Parathyroid adenoma (tissue), 2 donors: ENCODE data around the gene CD28.

Source experiments
- H2AFZ ChIP-seq: fragments of 300-600 bp; sonication (generic); one replicate; pipeline ENCODE4 v1.7.0; 2017; ENCODE audit warnings: antibody characterized with exemption, mild to moderate bottlenecking
- H3K27ac ChIP-seq: fragments of 300-600 bp; sonication (generic); one replicate; pipeline ENCODE4 v1.7.0; 2017
- H3K27me3 ChIP-seq: fragments of 300-600 bp; sonication (generic); one replicate; pipeline ENCODE4 v1.7.0; 2017; ENCODE audit warnings: low read length; ENCODE audit not compliant: control insufficient read depth, insufficient read depth
- H3K36me3 ChIP-seq: fragments of 300-600 bp; sonication (generic); one replicate; pipeline ENCODE4 v1.7.0; 2017; ENCODE audit warnings: low read length; ENCODE audit not compliant: control insufficient read depth, insufficient read depth
- H3K4me1 ChIP-seq: fragments of 300-600 bp; sonication (generic); one replicate; pipeline ENCODE4 v1.7.0; 2017; ENCODE audit warnings: control low read depth
- H3K4me2 ChIP-seq: fragments of 300-600 bp; sonication (generic); one replicate; pipeline ENCODE4 v1.7.0; 2017; ENCODE audit warnings: low read length
- H3K4me3 ChIP-seq: fragments of 300-600 bp; sonication (generic); one replicate; pipeline ENCODE4 v1.7.0; 2017; ENCODE audit warnings: low read depth, low read length
- H3K79me2 ChIP-seq: fragments of 300-600 bp; sonication (generic); one replicate; pipeline ENCODE4 v1.7.0; 2017; ENCODE audit warnings: control low read depth
- H3K9ac ChIP-seq: fragments of 300-600 bp; sonication (generic); one replicate; pipeline ENCODE4 v1.7.0; 2017; ENCODE audit warnings: mild to moderate bottlenecking
- H3K9me3 ChIP-seq: fragments of 300-600 bp; sonication (generic); one replicate; pipeline ENCODE4 v1.7.0; 2017; ENCODE audit warnings: low read length; ENCODE audit not compliant: control insufficient read depth
- TF ChIP-seq, protein P1 (sequence below): fragments of 300-600 bp; sonication (generic); IDR thresholded peaks from one replicate; pipeline ENCODE4 v1.7.0; 2017; ENCODE audit warnings: antibody characterized with exemption, mild to moderate bottlenecking
- donor health status: primary hyperparathyroidism.

The CD28 gene

DNA sequence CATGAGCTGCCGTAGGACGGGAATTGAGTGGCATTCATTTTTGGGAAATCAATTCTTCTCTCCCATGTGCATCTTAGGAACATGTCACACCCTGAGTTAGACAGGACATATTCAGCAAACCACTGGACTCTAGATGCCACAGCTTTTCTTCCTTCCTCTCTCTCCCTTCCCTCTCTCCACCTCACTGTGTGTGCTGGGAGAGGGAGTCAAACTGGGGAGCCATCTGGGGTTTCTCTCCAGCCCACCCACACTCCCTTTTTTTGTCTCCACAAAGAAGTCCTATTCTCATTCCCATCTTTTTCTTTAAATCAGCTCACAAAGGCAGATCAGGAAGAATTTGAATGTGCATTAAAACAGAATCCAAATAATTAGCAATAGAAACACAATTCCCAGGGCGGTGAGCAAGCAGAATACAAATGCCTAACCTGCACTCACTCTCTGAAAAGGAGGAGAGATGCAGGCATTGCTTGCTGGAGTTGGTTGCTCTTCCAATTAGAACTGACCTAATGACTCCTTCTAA, 15.4 kb downstream of the CD28 start:
- H3K4me3 ChIP-seq: no peak overlapping the region
- no peak overlapping the region for H3K9ac ChIP-seq
- H3K4me2 ChIP-seq: no peak overlapping the region
- H3K79me2 ChIP-seq: no peaks in the 10 kb centered on the region
- H3K9me3 ChIP-seq: no peaks in the 10 kb centered on the region
- TF ChIP-seq, protein P1, sequence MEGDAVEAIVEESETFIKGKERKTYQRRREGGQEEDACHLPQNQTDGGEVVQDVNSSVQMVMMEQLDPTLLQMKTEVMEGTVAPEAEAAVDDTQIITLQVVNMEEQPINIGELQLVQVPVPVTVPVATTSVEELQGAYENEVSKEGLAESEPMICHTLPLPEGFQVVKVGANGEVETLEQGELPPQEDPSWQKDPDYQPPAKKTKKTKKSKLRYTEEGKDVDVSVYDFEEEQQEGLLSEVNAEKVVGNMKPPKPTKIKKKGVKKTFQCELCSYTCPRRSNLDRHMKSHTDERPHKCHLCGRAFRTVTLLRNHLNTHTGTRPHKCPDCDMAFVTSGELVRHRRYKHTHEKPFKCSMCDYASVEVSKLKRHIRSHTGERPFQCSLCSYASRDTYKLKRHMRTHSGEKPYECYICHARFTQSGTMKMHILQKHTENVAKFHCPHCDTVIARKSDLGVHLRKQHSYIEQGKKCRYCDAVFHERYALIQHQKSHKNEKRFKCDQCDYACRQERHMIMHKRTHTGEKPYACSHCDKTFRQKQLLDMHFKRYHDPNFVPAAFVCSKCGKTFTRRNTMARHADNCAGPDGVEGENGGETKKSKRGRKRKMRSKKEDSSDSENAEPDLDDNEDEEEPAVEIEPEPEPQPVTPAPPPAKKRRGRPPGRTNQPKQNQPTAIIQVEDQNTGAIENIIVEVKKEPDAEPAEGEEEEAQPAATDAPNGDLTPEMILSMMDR: no peak
- no peak overlapping the region for H2AFZ ChIP-seq
- peaks cover 5% of the 10 kb centered on the region for H3K4me1 ChIP-seq
- no peak overlapping the region for H3K27ac ChIP-seq
- H3K36me3 ChIP-seq: no peaks in the 10 kb centered on the region
- no peaks in the 10 kb centered on the region for H3K27me3 ChIP-seq

DNA sequence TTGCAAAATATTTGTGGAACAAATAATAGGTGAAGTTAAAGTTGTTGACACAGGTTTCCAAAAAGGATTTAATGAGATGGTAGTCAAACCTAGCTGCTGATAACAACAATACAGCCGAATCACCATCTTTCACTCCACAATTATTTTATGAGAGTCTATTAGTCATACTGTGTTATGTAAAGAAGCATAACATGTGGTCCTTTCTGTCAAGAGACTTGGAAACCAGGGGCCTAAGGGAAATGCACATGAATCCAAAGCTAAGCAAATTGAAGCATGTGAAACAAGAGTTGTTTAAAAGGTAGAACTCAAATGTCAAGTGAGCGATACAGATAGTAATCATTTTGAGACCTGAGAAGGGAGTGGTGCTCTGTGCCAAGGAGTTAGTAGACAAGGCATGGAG, 16.0 kb downstream of the CD28 start:
- H2AFZ ChIP-seq: no peak overlapping the region
- no peaks in the 10 kb centered on the region for H3K79me2 ChIP-seq
- no peaks in the 10 kb centered on the region for H3K9me3 ChIP-seq
- H3K4me2 ChIP-seq: no peak overlapping the region
- no peaks in the 10 kb centered on the region for H3K36me3 ChIP-seq
- TF ChIP-seq, protein P1: no peak
- no peak overlapping the region for H3K9ac ChIP-seq
- no peak overlapping the region for H3K27ac ChIP-seq
- no peaks in the 10 kb centered on the region for H3K27me3 ChIP-seq
- H3K4me1 ChIP-seq: peaks cover 5% of the 10 kb centered on the region
- H3K4me3 ChIP-seq: no peak overlapping the region

DNA sequence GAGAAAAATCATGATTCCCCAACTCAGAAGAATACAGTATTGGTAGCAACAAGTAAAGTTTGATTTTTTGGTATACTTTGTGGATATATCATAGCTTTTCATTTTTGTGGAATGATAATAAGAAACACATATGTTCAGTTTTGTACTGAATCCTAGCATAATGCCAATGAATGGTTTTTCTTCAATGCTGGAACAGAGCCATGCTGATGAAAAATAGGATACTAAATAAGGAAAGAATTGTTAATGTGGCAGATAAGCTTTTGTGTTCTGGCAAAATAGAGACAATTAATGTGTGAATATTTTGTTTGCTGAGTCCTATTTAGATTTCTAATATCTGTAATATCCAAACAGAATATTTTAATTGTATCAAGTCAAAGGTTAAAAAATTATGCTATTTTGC, 21.9 kb downstream of the CD28 start:
- Histone ChIP-seq H3K9me3 (no peaks in the 10 kb centered on the region), H3K4me3 (no peak overlapping the region), H3K79me2 (no peaks in the 10 kb centered on the region), H2AFZ (no peak overlapping the region), H3K9ac (no peak overlapping the region), H3K4me2 (no peak overlapping the region), H3K4me1 (no peaks in the 10 kb centered on the region), H3K27ac (no peak overlapping the region), H3K27me3 (no peaks in the 10 kb centered on the region), H3K36me3 (no peaks in the 10 kb centered on the region)
- TF ChIP-seq, protein P1: no peak

DNA sequence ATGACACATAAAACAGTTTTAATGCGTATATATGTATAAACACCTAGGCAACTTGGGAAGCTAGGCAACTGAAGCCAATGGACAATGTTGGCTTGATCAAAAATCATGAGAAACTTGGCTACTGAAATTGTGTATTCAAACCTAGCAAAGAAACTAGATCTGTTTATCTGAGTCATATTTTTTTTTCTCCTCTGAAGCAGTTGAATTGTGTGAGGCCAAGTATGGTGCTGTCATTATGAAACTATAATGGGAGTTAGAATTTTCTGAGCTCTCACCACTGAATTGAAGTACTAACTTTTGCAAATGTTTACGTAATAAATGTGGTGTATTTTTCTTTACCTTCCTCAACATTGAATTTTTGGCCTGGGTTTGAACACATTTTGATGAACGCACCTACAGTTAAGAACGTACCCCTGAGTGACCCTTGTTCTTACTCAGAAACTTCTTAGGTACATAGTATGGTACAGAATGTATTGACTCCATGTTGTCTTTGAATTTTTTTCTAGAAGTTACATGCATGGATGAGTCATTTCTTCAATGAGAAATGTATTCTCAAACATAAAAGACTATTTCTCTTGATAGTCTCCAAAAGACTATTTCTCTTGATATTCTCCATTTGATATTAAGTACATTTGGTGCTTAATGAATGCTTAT, 23.8 kb downstream of the CD28 start:
- Histone ChIP-seq H3K4me1 (no peaks in the 10 kb centered on the region), H3K9ac (no peak overlapping the region), H3K79me2 (no peaks in the 10 kb centered on the region), H3K9me3 (no peaks in the 10 kb centered on the region), H3K27ac (no peak overlapping the region), H3K27me3 (no peaks in the 10 kb centered on the region), H3K4me3 (no peak overlapping the region), H3K4me2 (no peak overlapping the region), H3K36me3 (no peaks in the 10 kb centered on the region), H2AFZ (no peak overlapping the region)
- TF ChIP-seq, protein P1: no peak

DNA sequence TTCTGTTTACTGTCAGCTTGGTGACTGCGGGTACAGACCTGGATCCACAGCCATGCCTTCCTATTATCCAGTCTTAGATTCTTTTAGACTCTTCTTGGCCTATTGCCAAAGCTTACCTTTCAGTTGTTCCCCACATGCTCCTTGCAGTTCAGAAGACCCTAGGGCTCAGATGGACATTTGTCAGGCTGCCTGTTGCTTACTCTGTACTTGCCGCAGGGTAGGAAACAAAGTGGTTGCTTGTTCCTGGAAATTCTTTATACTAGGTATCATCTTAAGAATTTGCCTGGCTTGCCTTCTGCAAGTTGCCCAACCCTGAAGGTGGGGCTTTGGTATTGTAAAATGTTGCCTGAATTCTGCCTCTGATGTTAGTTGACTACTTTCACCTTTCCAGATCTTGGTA, 24.4 kb downstream of the CD28 start:
- Histone ChIP-seq H3K36me3 (no peaks in the 10 kb centered on the region), H3K9me3 (no peaks in the 10 kb centered on the region), H3K9ac (no peak overlapping the region), H3K79me2 (no peaks in the 10 kb centered on the region), H3K4me1 (no peaks in the 10 kb centered on the region), H3K27me3 (no peaks in the 10 kb centered on the region), H3K4me2 (no peak overlapping the region), H2AFZ (no peak overlapping the region), H3K27ac (no peak overlapping the region), H3K4me3 (no peak overlapping the region)
- TF ChIP-seq, protein P1: no peak
